Measurements from ENCODE around the gene GALM. TPM values are rescaled to one million over a fixed set of nuclear protein-coding genes. Genes with fewer than 3 reads are reported as not detected.
A peak's percentile ranks its signal among the peaks of the same experiment; 100 is the strongest.

The GALM gene
- total and polyA plus RNA-seq, 2 of the 13 experiments (the other 11 are each of a cell fraction or from before 2014, with no cell fraction given), result 65.5 to 90.0 TPM

GRCh38 chr2:38731684-38732221, 65.8 kb downstream of the GALM start (continued):
- TF ChIP-seq ZNF280D (CRISPR knock-in tag; IDR thresholded peaks at IDR 0.05) (no peak), SMYD3 (CRISPR knock-in tag; IDR thresholded peaks at IDR 0.05) (no peak), ZNF607 (CRISPR knock-in tag; IDR thresholded peaks at IDR 0.05; ENCODE audit: borderline replicate concordance) (peak; percentile 62; the same call in 1 of the 2 replicates), ISX (CRISPR knock-in tag; conservative IDR thresholded peaks at IDR 0.05) (no peak), ZNF75D (CRISPR knock-in tag; IDR thresholded peaks at IDR 0.05; ENCODE audit: borderline replicate concordance) (no peak), ZNF747 (CRISPR knock-in tag; IDR thresholded peaks at IDR 0.05; ENCODE audit: borderline replicate concordance) (peak; percentile 30; the same call in 1 of the 2 replicates), POLR2AphosphoS2 (IDR thresholded peaks at IDR 0.05; ENCODE audit: low read depth, low read length) (no peak), ZNF282 (IDR thresholded peaks at IDR 0.05; ENCODE audit: partially characterized antibody) (no peak), GTF2F1 (IDR thresholded peaks at IDR 0.05; ENCODE audit: low read length) (no peak), ZMAT5 (CRISPR knock-in tag; IDR thresholded peaks at IDR 0.05; ENCODE audit: borderline replicate concordance, low read depth) (no peak), ETS1 (CRISPR knock-in tag; IDR thresholded peaks at IDR 0.05) (no peak), ELF1 (CRISPR knock-in tag; IDR thresholded peaks at IDR 0.05) (peak; percentile 28; the same call in 1 of the 2 replicates), NFIC (IDR thresholded peaks at IDR 0.05; ENCODE audit: low read length) (no peak), BCL6 (CRISPR knock-in tag; IDR thresholded peaks at IDR 0.05) (peak; percentile 70; the same call in 1 of the 2 replicates), YEATS4 (CRISPR knock-in tag; IDR thresholded peaks at IDR 0.05; ENCODE audit: borderline replicate concordance) (no peak), SMAD1 (CRISPR knock-in tag; IDR thresholded peaks at IDR 0.05; ENCODE audit: borderline replicate concordance, low read depth) (no peak; the same call in 1 of the 2 replicates), ZNF335 (CRISPR knock-in tag; IDR thresholded peaks at IDR 0.05) (peak; percentile 53), ZNF710 (CRISPR knock-in tag; IDR thresholded peaks at IDR 0.05; ENCODE audit: borderline replicate concordance) (no peak), ZNF329 (CRISPR knock-in tag; IDR thresholded peaks at IDR 0.05; ENCODE audit: low read depth) (no peak), GATA4 (IDR thresholded peaks at IDR 0.05; ENCODE audit: borderline replicate concordance, low read depth) (no peak), ZBTB21 (CRISPR knock-in tag; IDR thresholded peaks at IDR 0.05) (0 out of 2 replicates have a peak, but pooled peaks have one; percentile 15), ZBTB3 (CRISPR knock-in tag; IDR thresholded peaks at IDR 0.05; ENCODE audit: borderline replicate concordance, low read depth) (peak; percentile 100), DBP (CRISPR knock-in tag; IDR thresholded peaks at IDR 0.05; ENCODE audit: not compliant biosample characterization) (no peak), BHLHE40 (IDR thresholded peaks at IDR 0.05; ENCODE audit: low read length) (peak; percentile 26; the same call in 1 of the 2 replicates)

All from HepG2 (cell line).